Vagina (tissue), 2 donors: ENCODE results near the gene LTC4S. TPM values are rescaled to one million over a fixed set of nuclear protein-coding genes. Genes with fewer than 3 reads are reported as not detected.

Experiments used
- DNase-seq, 2 donors: peaks; one replicate each; pipeline ENCODE4 v3.0.0-alpha.2; 2017; ENCODE audit errors: extremely low spot score in 2 of 2
- H3K27ac ChIP-seq: fragments of 200-600 bp; sonication (generic); one replicate; pipeline ENCODE4 v1.5.1; 2019
- H3K27me3 ChIP-seq: fragments of 200-600 bp; sonication (generic); one replicate; pipeline ENCODE4 v1.5.1; 2019
- H3K36me3 ChIP-seq, 2 donors: fragments of 200-600 bp; sonication (generic); one replicate each; pipeline ENCODE4 v1.5.1; 2017 to 2019
- H3K4me1 ChIP-seq: fragments of 200-600 bp; sonication (generic); one replicate; pipeline ENCODE4 v1.5.1; 2019
- H3K4me3 ChIP-seq, 2 donors: fragments of 200-600 bp; sonication (generic); 1 replicate in 1 of 2; 2 replicates in 1 of 2; pipeline ENCODE4 v1.5.1; 2016 to 2019
- H3K9me3 ChIP-seq: fragments of 200-600 bp; sonication (generic); one replicate; pipeline ENCODE4 v1.5.1; 2019
- CTCF ChIP-seq, 3 experiments: fragments of 450-650 bp in 2 of 3; fragments of 200-600 bp in 1 of 3; sonication (generic) in 1 of 3; IDR thresholded peaks; one replicate each; pipeline ENCODE4 v1.5.1; 2017 to 2019; ENCODE audit warnings: antibody characterized with exemption in 3 of 3, mild to moderate bottlenecking in 2 of 3, moderate library complexity in 2 of 3
- POLR2A ChIP-seq, 2 donors: fragments of 450-650 bp; IDR thresholded peaks; one replicate each; pipeline ENCODE4 v1.6.1; 2017; ENCODE audit warnings: antibody characterized with exemption in 2 of 2, mild to moderate bottlenecking in 2 of 2, moderate library complexity in 2 of 2
- POLR2AphosphoS5 ChIP-seq, 2 donors: sonication (generic); formaldehyde crosslinking; IDR thresholded peaks; one replicate each; pipeline ENCODE4 v1.9.0; 2017; ENCODE audit warnings: antibody characterized with exemption in 2 of 2, mild to moderate bottlenecking in 2 of 2, low read depth in 1 of 2; ENCODE audit not compliant: insufficient read depth in 1 of 2
- intact Hi-C: fragments of 100-400 bp; cut with DNase I; formaldehyde crosslinking; loops from one replicate; pipeline ENCODE4 v1.15.1; 2023
- total RNA-seq: library from RNA; depleted of rRNA; stranded (reverse); fragments of >200 nt; gene quantifications from one replicate; pipeline ENCODE4 v1.2.3, GENCODE V29; 2016

The LTC4S gene
- total RNA-seq, 1 donor from 2014 or later: 10.6 TPM

GRCh38 chr5:179796877-179797608, 3.3 kb downstream of the LTC4S start:
- no peak for DNase-seq
- TF ChIP-seq CTCF (IDR thresholded peaks at IDR 0.05) (no peak), POLR2A (IDR thresholded peaks at IDR 0.05) (no peak), POLR2AphosphoS5 (IDR thresholded peaks at IDR 0.05; ENCODE audit: insufficient read depth in 1 of 2, low read depth in 1 of 2) (no peak)
- H3K36me3 ChIP-seq: peaks cover 0 to 44% of the 10 kb centered on the region in 2 donors
- H3K4me3 ChIP-seq: peak overlapping the region; percentile 55 to 60
- peak overlapping the region; percentile 94 for H3K27ac ChIP-seq
- intact Hi-C loops: loop anchor here (5.0 to 10.0 kb wide), 2 partner anchors 35 to 112 kb away; partner anchors contain the start of gene CBY3
- no peaks in the 10 kb centered on the region for H3K9me3 ChIP-seq
- no peaks in the 10 kb centered on the region for H3K27me3 ChIP-seq
- peaks cover 54% of the 10 kb centered on the region for H3K4me1 ChIP-seq

- intact Hi-C loops: loop anchor here (5.0 to 10.0 kb wide), 2 partner anchors 35 to 113 kb away; partner anchors contain the start of gene CBY3
- H3K27me3 ChIP-seq: no peaks in the 10 kb centered on the region
- no peak overlapping the region for H3K4me3 ChIP-seq
- DNase-seq: no peak
- TF ChIP-seq CTCF (IDR thresholded peaks at IDR 0.05) (no peak), POLR2A (IDR thresholded peaks at IDR 0.05) (no peak)
- H3K9me3 ChIP-seq: no peaks in the 10 kb centered on the region
- H3K4me1 ChIP-seq: peaks cover 59% of the 10 kb centered on the region
- no peak overlapping the region for H3K27ac ChIP-seq
- peaks cover 0 to 44% of the 10 kb centered on the region in 2 donors for H3K36me3 ChIP-seq
Measured at GRCh38 chr5:179797741-179798140, 4.0 kb downstream of the LTC4S start.

GRCh38 chr5:179798144-179798770, 4.5 kb downstream of the LTC4S start:
- Histone ChIP-seq H3K27me3 (no peaks in the 10 kb centered on the region), H3K27ac (no peak overlapping the region), H3K9me3 (no peaks in the 10 kb centered on the region), H3K36me3 (peaks cover 0 to 44% of the 10 kb centered on the region in 2 donors), H3K4me1 (peaks cover 59% of the 10 kb centered on the region), H3K4me3 (no peak overlapping the region)
- TF ChIP-seq CTCF (IDR thresholded peaks at IDR 0.05) (no peak), POLR2AphosphoS5 (IDR thresholded peaks at IDR 0.05; ENCODE audit: insufficient read depth in 1 of 2, low read depth in 1 of 2) (no peak), POLR2A (IDR thresholded peaks at IDR 0.05) (no peak)
- intact Hi-C loops: loop anchor here (5.0 to 10.0 kb wide), 2 partner anchors 36 to 113 kb away; partner anchors contain the start of gene CBY3
- DNase-seq: no peak

GRCh38 chr5:179798771-179799643, 5.2 kb downstream of the LTC4S start:
- Histone ChIP-seq H3K27ac (no peak overlapping the region), H3K4me3 (no peak overlapping the region), H3K9me3 (no peaks in the 10 kb centered on the region), H3K36me3 (peaks cover 0 to 44% of the 10 kb centered on the region in 2 donors), H3K27me3 (no peaks in the 10 kb centered on the region), H3K4me1 (peaks cover 59% of the 10 kb centered on the region)
- intact Hi-C loops: loop anchor here (5.0 to 10.0 kb wide), 2 partner anchors 37 to 114 kb away; partner anchors contain the start of gene CBY3
- TF ChIP-seq POLR2AphosphoS5 (IDR thresholded peaks at IDR 0.05; ENCODE audit: insufficient read depth in 1 of 2, low read depth in 1 of 2) (no peak), POLR2A (IDR thresholded peaks at IDR 0.05) (no peak), CTCF (IDR thresholded peaks at IDR 0.05) (no peak)
- peak in 1 of 2 donors; percentile 93 for DNase-seq
